ENCODE data around the gene ERBB2.

Gene ERBB2

GRCh38 chr17:39767147-39767546 lies 67.3 kb downstream of the ERBB2 start:
- FAIRE-seq, result no peak

GRCh38 chr17:39769974-39770587 lies 70.2 kb downstream of the ERBB2 start:
- no peak for FAIRE-seq

GRCh38 chr17:39772415-39772814 lies 72.6 kb downstream of the ERBB2 start:
- FAIRE-seq, result no peak

GRCh38 chr17:39772987-39773934 lies 73.4 kb downstream of the ERBB2 start:
- FAIRE-seq, result no peak

GRCh38 chr17:39774047-39774446 lies 74.2 kb downstream of the ERBB2 start:
- no peak for FAIRE-seq

GRCh38 chr17:39775031-39775430 lies 75.2 kb downstream of the ERBB2 start:
- FAIRE-seq, result no peak

- FAIRE-seq, result no peak
These were observed 76.4 kb downstream of the ERBB2 start for GRCh38 chr17:39776252-39776651.

- FAIRE-seq, result no peak
These were observed 77.9 kb downstream of the ERBB2 start for GRCh38 chr17:39777534-39778365.

All from endometrium (tissue), 2 donors.